H1 (cell line): ENCODE measurements around the gene ROBO2. TPM values are rescaled to one million over a fixed set of nuclear protein-coding genes. Genes with fewer than 3 reads are reported as not detected.

Source experiments
- BCL11A ChIP-seq, 2 experiments: IDR thresholded peaks; one replicate each; pipeline ENCODE4 v1.6.1; 2011; ENCODE audit warnings: low read depth in 2 of 2, low read length in 2 of 2, mild to moderate bottlenecking in 2 of 2
- CEBPB ChIP-seq: IDR thresholded peaks from 2 replicates; pipeline ENCODE4 v1.6.1; 2012; ENCODE audit warnings: low read depth, low read length
- CREB1 ChIP-seq: IDR thresholded peaks from 2 replicates; pipeline ENCODE4 v1.6.1; 2012; ENCODE audit warnings: inconsistent platforms
- POU5F1 ChIP-seq: IDR thresholded peaks from 2 replicates; pipeline ENCODE4 v1.6.1; 2011; ENCODE audit warnings: low read depth, mild to moderate bottlenecking, low read length, moderate library complexity
- RAD21 ChIP-seq, 2 experiments: IDR thresholded peaks in 1 of 2; conservative IDR thresholded peaks in 1 of 2; 2 replicates each; pipeline ENCODE4 v1.6.1; 2011; ENCODE audit warnings: low read depth in 2 of 2, low read length in 2 of 2, improper control_type of control experiment in 1 of 2, inconsistent platforms in 1 of 2, mild to moderate bottlenecking in 1 of 2, moderate library complexity in 1 of 2
- RFX5 ChIP-seq: IDR thresholded peaks from 2 replicates; pipeline ENCODE4 v1.6.1; 2011; ENCODE audit warnings: low read depth, low read length, improper control_type of control experiment, borderline replicate concordance
- polyA plus RNA-seq, 7 experiments: library from polyadenylated mRNA; depleted of rRNA in 3 of 7; stranded (reverse) in 5 of 7; unstranded in 2 of 7; fragments of >200 nt in 5 of 7; fragments of 200-250 nt in 2 of 7; gene quantifications; 1 replicate in 5 of 7; 2 replicates in 1 of 7; 4 replicates in 1 of 7; pipeline versions ENCODE4 v1.2.1 to v1.2.3, GENCODE V29; 2011 to 2013; ENCODE audit warnings: missing spikeins in 2 of 7, mixed read lengths in 2 of 7
- total RNA-seq: library from RNA; stranded (reverse); fragmentation: NEBNext Ultra II Directional; extraction: Animal tissue kit (Norgen Biotek cat#: 25700); gene quantifications from 2 replicates; pipeline ENCODE4 v1.2.1, GENCODE V29; 2021
- TF ChIP-seq, protein P1 (sequence below): fragments of 300-600 bp; sonication (generic); IDR thresholded peaks from 2 replicates; pipeline ENCODE4 v1.7.1; 2012; ENCODE audit warnings: low read length, moderate library complexity, mild to moderate bottlenecking, inconsistent platforms; ENCODE audit not compliant: insufficient replicate concordance
- TF ChIP-seq, protein P2 (sequence below), 3 experiments: IDR thresholded peaks; 1 replicate in 2 of 3; 2 replicates in 1 of 3; pipeline versions ENCODE4 v1.5.1 to v1.6.1; 2011; ENCODE audit warnings: low read length in 3 of 3, mild to moderate bottlenecking in 3 of 3, inconsistent platforms in 2 of 3, low read depth in 1 of 3, moderate library complexity in 1 of 3; ENCODE audit not compliant: insufficient read depth in 1 of 3; ENCODE audit errors: control extremely low read depth in 1 of 3
- TF ChIP-seq, protein P3 (sequence below): IDR thresholded peaks from 2 replicates; pipeline ENCODE4 v1.6.1; 2012; ENCODE audit warnings: inconsistent platforms

The ROBO2 gene
- total and polyA plus RNA-seq, 2 of the 8 experiments (the other 6 are each of a cell fraction or from before 2014, with no cell fraction given), result 1.5 to 2.9 TPM

DNA sequence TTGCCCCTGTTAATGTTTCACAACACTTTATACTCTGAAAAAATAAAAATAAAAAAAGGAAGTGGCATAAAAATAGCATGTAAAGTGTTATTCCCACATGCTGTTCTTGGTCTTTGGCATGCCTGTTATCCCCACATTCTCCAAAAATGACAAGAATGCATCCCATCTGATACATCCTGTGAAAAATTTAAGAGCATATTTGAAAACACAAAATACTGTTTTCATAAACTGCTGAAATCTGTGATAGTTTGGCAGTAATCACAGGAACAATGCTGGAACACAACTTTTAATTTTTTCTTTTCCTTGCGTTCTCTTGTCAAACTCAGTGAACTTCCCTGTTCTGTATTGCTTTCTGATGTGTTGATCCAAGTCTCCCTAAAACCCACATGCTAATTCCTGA is 288.8 kb downstream of the ROBO2 start (continued):
- TF ChIP-seq, protein P1, sequence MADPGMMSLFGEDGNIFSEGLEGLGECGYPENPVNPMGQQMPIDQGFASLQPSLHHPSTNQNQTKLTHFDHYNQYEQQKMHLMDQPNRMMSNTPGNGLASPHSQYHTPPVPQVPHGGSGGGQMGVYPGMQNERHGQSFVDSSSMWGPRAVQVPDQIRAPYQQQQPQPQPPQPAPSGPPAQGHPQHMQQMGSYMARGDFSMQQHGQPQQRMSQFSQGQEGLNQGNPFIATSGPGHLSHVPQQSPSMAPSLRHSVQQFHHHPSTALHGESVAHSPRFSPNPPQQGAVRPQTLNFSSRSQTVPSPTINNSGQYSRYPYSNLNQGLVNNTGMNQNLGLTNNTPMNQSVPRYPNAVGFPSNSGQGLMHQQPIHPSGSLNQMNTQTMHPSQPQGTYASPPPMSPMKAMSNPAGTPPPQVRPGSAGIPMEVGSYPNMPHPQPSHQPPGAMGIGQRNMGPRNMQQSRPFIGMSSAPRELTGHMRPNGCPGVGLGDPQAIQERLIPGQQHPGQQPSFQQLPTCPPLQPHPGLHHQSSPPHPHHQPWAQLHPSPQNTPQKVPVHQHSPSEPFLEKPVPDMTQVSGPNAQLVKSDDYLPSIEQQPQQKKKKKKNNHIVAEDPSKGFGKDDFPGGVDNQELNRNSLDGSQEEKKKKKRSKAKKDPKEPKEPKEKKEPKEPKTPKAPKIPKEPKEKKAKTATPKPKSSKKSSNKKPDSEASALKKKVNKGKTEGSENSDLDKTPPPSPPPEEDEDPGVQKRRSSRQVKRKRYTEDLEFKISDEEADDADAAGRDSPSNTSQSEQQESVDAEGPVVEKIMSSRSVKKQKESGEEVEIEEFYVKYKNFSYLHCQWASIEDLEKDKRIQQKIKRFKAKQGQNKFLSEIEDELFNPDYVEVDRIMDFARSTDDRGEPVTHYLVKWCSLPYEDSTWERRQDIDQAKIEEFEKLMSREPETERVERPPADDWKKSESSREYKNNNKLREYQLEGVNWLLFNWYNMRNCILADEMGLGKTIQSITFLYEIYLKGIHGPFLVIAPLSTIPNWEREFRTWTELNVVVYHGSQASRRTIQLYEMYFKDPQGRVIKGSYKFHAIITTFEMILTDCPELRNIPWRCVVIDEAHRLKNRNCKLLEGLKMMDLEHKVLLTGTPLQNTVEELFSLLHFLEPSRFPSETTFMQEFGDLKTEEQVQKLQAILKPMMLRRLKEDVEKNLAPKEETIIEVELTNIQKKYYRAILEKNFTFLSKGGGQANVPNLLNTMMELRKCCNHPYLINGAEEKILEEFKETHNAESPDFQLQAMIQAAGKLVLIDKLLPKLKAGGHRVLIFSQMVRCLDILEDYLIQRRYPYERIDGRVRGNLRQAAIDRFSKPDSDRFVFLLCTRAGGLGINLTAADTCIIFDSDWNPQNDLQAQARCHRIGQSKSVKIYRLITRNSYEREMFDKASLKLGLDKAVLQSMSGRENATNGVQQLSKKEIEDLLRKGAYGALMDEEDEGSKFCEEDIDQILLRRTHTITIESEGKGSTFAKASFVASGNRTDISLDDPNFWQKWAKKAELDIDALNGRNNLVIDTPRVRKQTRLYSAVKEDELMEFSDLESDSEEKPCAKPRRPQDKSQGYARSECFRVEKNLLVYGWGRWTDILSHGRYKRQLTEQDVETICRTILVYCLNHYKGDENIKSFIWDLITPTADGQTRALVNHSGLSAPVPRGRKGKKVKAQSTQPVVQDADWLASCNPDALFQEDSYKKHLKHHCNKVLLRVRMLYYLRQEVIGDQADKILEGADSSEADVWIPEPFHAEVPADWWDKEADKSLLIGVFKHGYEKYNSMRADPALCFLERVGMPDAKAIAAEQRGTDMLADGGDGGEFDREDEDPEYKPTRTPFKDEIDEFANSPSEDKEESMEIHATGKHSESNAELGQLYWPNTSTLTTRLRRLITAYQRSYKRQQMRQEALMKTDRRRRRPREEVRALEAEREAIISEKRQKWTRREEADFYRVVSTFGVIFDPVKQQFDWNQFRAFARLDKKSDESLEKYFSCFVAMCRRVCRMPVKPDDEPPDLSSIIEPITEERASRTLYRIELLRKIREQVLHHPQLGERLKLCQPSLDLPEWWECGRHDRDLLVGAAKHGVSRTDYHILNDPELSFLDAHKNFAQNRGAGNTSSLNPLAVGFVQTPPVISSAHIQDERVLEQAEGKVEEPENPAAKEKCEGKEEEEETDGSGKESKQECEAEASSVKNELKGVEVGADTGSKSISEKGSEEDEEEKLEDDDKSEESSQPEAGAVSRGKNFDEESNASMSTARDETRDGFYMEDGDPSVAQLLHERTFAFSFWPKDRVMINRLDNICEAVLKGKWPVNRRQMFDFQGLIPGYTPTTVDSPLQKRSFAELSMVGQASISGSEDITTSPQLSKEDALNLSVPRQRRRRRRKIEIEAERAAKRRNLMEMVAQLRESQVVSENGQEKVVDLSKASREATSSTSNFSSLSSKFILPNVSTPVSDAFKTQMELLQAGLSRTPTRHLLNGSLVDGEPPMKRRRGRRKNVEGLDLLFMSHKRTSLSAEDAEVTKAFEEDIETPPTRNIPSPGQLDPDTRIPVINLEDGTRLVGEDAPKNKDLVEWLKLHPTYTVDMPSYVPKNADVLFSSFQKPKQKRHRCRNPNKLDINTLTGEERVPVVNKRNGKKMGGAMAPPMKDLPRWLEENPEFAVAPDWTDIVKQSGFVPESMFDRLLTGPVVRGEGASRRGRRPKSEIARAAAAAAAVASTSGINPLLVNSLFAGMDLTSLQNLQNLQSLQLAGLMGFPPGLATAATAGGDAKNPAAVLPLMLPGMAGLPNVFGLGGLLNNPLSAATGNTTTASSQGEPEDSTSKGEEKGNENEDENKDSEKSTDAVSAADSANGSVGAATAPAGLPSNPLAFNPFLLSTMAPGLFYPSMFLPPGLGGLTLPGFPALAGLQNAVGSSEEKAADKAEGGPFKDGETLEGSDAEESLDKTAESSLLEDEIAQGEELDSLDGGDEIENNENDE, result no peak
- TF ChIP-seq, protein P2, sequence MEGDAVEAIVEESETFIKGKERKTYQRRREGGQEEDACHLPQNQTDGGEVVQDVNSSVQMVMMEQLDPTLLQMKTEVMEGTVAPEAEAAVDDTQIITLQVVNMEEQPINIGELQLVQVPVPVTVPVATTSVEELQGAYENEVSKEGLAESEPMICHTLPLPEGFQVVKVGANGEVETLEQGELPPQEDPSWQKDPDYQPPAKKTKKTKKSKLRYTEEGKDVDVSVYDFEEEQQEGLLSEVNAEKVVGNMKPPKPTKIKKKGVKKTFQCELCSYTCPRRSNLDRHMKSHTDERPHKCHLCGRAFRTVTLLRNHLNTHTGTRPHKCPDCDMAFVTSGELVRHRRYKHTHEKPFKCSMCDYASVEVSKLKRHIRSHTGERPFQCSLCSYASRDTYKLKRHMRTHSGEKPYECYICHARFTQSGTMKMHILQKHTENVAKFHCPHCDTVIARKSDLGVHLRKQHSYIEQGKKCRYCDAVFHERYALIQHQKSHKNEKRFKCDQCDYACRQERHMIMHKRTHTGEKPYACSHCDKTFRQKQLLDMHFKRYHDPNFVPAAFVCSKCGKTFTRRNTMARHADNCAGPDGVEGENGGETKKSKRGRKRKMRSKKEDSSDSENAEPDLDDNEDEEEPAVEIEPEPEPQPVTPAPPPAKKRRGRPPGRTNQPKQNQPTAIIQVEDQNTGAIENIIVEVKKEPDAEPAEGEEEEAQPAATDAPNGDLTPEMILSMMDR (IDR thresholded peaks at IDR 0.05; ENCODE audit: control extremely low read depth in 1 of 3, insufficient read depth in 1 of 3, low read depth in 1 of 3, low read length in 3 of 3), result no peak
- TF ChIP-seq CREB1 (no peak), BCL11A (IDR thresholded peaks at IDR 0.05; ENCODE audit: low read depth in 2 of 2, low read length in 2 of 2) (no peak), RAD21 (IDR thresholded peaks at IDR 0.05 in 1 of 2, conservative IDR thresholded peaks at IDR 0.05 in 1 of 2; ENCODE audit: low read depth in 2 of 2, low read length in 2 of 2) (no peak), POU5F1 (no peak), CEBPB (no peak), RFX5 (no peak)
- TF ChIP-seq, protein P3, sequence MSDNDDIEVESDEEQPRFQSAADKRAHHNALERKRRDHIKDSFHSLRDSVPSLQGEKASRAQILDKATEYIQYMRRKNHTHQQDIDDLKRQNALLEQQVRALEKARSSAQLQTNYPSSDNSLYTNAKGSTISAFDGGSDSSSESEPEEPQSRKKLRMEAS, result no peak
